Chondrocyte (in vitro differentiated cells): ENCODE measurements around the gene PIK3R1. TPM values are rescaled to one million over a fixed set of nuclear protein-coding genes. Genes with fewer than 3 reads are reported as not detected.

Source experiments
- DNase-seq: peaks from one replicate; pipeline ENCODE4 v3.0.0; 2021; ENCODE audit warnings: mixed read lengths, low spot score
- H3K27ac Mint-ChIP-seq: one replicate; pipeline ENCODE4 v1.8.0; 2021; ENCODE audit warnings: mild to moderate bottlenecking, moderate library complexity, mixed read lengths; ENCODE audit not compliant: unreplicated experiment
- H3K27me3 Mint-ChIP-seq: 2 replicates; pipeline ENCODE4 v1.8.0; 2021; ENCODE audit warnings: low read depth, mixed read lengths
- H3K36me3 Mint-ChIP-seq: 2 replicates; pipeline ENCODE4 v1.8.0; 2021; ENCODE audit warnings: low read depth, mixed read lengths
- H3K4me1 Mint-ChIP-seq: 2 replicates; pipeline ENCODE4 v1.8.0; 2021; ENCODE audit warnings: low read depth, mild to moderate bottlenecking, mixed read lengths
- H3K4me3 Mint-ChIP-seq: one replicate; pipeline ENCODE4 v1.8.0; 2021; ENCODE audit warnings: mild to moderate bottlenecking, moderate library complexity, mixed read lengths; ENCODE audit not compliant: unreplicated experiment
- H3K9me3 Mint-ChIP-seq: 2 replicates; pipeline ENCODE4 v1.8.0; 2021; ENCODE audit warnings: low read depth, mixed read lengths
- CTCF ChIP-seq: fragments of 200-600 bp; sonication (generic); IDR thresholded peaks from 2 replicates; pipeline ENCODE4 v1.5.0; 2021; ENCODE audit warnings: antibody characterized with exemption, mild to moderate bottlenecking, moderate library complexity
- total RNA-seq: library from RNA; stranded (reverse); gene quantifications from 3 replicates; pipeline ENCODE4 v1.2.1, GENCODE V29; 2021

Gene PIK3R1
- total RNA-seq, 1 donor from 2014 or later: 60.7 TPM

GRCh38 chr5:68299105-68299504 is 83.5 kb downstream of the PIK3R1 start:
- no peaks in the 10 kb centered on the region for H3K27me3 Mint-ChIP-seq
- peak overlapping the region; percentile 31 for H3K4me3 Mint-ChIP-seq
- H3K9me3 Mint-ChIP-seq: no peaks in the 10 kb centered on the region
- TF ChIP-seq CTCF: no peak
- peaks cover 64% of the 10 kb centered on the region for H3K4me1 Mint-ChIP-seq
- peaks cover 41% of the 10 kb centered on the region for H3K36me3 Mint-ChIP-seq
- no peak for DNase-seq
- peak overlapping the region; percentile 53 for H3K27ac Mint-ChIP-seq

- peaks cover 61% of the 10 kb centered on the region for H3K4me1 Mint-ChIP-seq
- H3K4me3 Mint-ChIP-seq: peak overlapping the region; percentile 31
- H3K27me3 Mint-ChIP-seq: no peaks in the 10 kb centered on the region
- peaks cover 37% of the 10 kb centered on the region for H3K36me3 Mint-ChIP-seq
- H3K9me3 Mint-ChIP-seq: no peaks in the 10 kb centered on the region
- DNase-seq: no peak
- TF ChIP-seq CTCF: no peak
- peak overlapping the region; percentile 53 for H3K27ac Mint-ChIP-seq
Measured at GRCh38 chr5:68299575-68299974, 84.0 kb downstream of the PIK3R1 start.

GRCh38 chr5:68303038-68303738 is 87.6 kb downstream of the PIK3R1 start:
- Mint-ChIP-seq H3K36me3 (peaks cover 9% of the 10 kb centered on the region), H3K27ac (no peak overlapping the region)
- DNase-seq: no peak

GRCh38 chr5:68303754-68304420 is 88.3 kb downstream of the PIK3R1 start:
- DNase-seq: no peak
- no peak overlapping the region for H3K27ac Mint-ChIP-seq
- no peaks in the 10 kb centered on the region for H3K9me3 Mint-ChIP-seq
- no peak overlapping the region for H3K4me3 Mint-ChIP-seq
- peaks cover 7% of the 10 kb centered on the region for H3K36me3 Mint-ChIP-seq
- H3K27me3 Mint-ChIP-seq: no peaks in the 10 kb centered on the region
- TF ChIP-seq CTCF: no peak
- peaks cover 29% of the 10 kb centered on the region for H3K4me1 Mint-ChIP-seq

More at GRCh38 chr5:68303038-68303738, 87.6 kb downstream of the PIK3R1 start:
- Mint-ChIP-seq H3K4me1 (peaks cover 36% of the 10 kb centered on the region), H3K9me3 (no peaks in the 10 kb centered on the region), H3K27me3 (no peaks in the 10 kb centered on the region), H3K4me3 (no peak overlapping the region)
- TF ChIP-seq CTCF: no peak

GRCh38 chr5:68304421-68305052 is 89.0 kb downstream of the PIK3R1 start:
- H3K9me3 Mint-ChIP-seq: no peaks in the 10 kb centered on the region
- no peaks in the 10 kb centered on the region for H3K27me3 Mint-ChIP-seq
- peaks cover 23% of the 10 kb centered on the region for H3K4me1 Mint-ChIP-seq
- no peak overlapping the region for H3K4me3 Mint-ChIP-seq
- TF ChIP-seq CTCF: no peak
- no peak overlapping the region for H3K27ac Mint-ChIP-seq
- peaks cover 7% of the 10 kb centered on the region for H3K36me3 Mint-ChIP-seq
- no peak for DNase-seq
